Stomach smooth muscle (tissue), 2 donors: ENCODE results near the gene KNL1.

ENCODE experiments used
- H3K27ac ChIP-seq: one replicate; pipeline ENCODE4 v1.7.0; 2013; ENCODE audit warnings: mild to moderate bottlenecking, low read length, inconsistent platforms
- H3K27me3 ChIP-seq, 2 donors: one replicate each; pipeline ENCODE4 v1.7.0; 2013; ENCODE audit warnings: low read length in 2 of 2; ENCODE audit not compliant: insufficient read depth in 2 of 2, control insufficient read depth in 1 of 2
- H3K36me3 ChIP-seq, 2 donors: one replicate each; pipeline ENCODE4 v1.7.0; 2013; ENCODE audit warnings: low read length in 2 of 2; ENCODE audit not compliant: control insufficient read depth in 2 of 2, insufficient read depth in 2 of 2
- H3K4me1 ChIP-seq: one replicate; pipeline ENCODE4 v1.7.0; 2013; ENCODE audit warnings: low read length; ENCODE audit not compliant: control insufficient read depth, insufficient read depth
- H3K4me3 ChIP-seq, 2 donors: one replicate each; pipeline ENCODE4 v1.7.0; 2013; ENCODE audit warnings: low read length in 2 of 2
- H3K9ac ChIP-seq, 2 donors: one replicate each; pipeline ENCODE4 v1.7.0; 2013; ENCODE audit warnings: low read length in 2 of 2, mild to moderate bottlenecking in 1 of 2
- H3K9me3 ChIP-seq, 2 donors: one replicate each; pipeline ENCODE4 v1.7.0; 2013; ENCODE audit warnings: low read length in 2 of 2; ENCODE audit not compliant: control insufficient read depth in 2 of 2
- donor health status: healthy.
- donor health status: Pancreatic carcinoma.

The KNL1 gene

DNA sequence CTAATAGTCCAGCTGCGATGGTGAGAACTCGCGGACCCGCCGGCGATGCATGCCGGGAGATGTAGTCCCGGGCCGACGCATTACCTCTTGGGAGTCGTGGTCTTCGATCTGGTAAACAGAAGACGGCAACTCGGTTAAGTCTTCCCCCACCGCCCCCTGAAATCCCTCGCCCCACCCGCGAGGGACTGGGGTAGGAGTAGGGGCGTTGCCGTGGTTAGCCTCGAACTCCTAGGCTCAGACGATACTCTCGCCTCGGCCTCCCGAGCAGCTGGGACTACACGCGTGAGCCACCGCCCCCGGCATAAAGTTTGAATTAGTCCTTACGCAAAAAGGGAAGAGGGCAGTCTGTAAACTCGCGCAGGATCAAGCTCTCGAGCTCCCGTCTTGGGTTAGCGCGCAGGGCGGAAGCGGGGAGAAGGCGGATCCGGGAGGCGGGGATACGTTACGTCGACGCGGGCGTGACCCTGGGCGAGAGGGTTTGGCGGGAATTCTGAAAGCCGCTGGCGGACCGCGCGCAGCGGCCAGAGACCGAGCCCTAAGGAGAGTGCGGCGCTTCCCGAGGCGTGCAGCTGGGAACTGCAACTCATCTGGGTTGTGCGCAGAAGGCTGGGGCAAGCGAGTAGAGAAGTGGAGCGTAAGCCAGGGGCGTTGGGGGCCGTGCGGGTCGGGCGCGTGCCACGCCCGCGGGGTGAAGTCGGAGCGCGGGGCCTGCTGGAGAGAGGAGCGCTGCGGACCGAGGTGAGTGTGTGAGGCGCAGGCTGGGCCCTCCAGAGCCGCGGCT is 100.8 kb downstream of the KNL1 start, which contains the start of gene RAD51:
Gene RAD51 (plus strand): TSS at position 487 of the 781 bp plus-strand sequence. CDS start 3,585 bp downstream, outside the sequence.
- peaks cover 19% of the 10 kb centered on the region for H3K4me1 ChIP-seq
- peak within 1 kb of the TSS; percentile 98 for H3K27ac ChIP-seq
- H3K4me3 ChIP-seq, result peak within 1 kb of the TSS; percentile 93 to 96
- H3K36me3 ChIP-seq, result peaks cover 4% of the 10 kb centered on the region in 2 donors
- H3K9me3 ChIP-seq, result no peaks in the 10 kb centered on the region
- H3K27me3 ChIP-seq, result no peaks in the 10 kb centered on the region
- peak within 1 kb of the TSS; percentile 90 to 99 for H3K9ac ChIP-seq

DNA sequence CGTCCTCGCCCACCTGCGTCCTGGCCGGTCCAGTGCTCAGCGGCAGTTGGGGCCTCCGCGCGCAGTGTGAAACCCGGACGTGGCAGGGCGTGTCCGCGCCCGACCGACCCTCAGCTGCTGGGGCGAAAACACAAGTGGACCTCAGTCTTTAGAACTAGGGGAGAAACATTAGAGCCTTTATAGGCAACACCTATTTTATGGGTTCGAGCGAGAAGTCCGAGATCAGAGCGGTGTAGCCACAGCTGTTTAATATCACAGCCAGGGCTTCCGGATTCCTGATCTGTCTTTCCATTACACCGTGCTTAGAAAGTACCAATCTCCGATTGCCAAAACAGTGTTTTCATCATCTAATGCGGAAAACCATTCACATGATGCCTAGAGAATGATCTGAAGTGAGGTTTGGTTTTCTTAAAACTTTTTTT is 101.4 kb downstream of the KNL1 start:
- no peaks in the 10 kb centered on the region for H3K27me3 ChIP-seq
- H3K9me3 ChIP-seq, result no peaks in the 10 kb centered on the region
- no peak overlapping the region for H3K27ac ChIP-seq
- H3K4me3 ChIP-seq, result peak overlapping the region; percentile 93 to 96
- H3K36me3 ChIP-seq, result peaks cover 4% of the 10 kb centered on the region in 2 donors
- H3K9ac ChIP-seq, result peak overlapping the region in 1 of 2 donors; percentile 42
- H3K4me1 ChIP-seq, result peaks cover 19% of the 10 kb centered on the region

DNA sequence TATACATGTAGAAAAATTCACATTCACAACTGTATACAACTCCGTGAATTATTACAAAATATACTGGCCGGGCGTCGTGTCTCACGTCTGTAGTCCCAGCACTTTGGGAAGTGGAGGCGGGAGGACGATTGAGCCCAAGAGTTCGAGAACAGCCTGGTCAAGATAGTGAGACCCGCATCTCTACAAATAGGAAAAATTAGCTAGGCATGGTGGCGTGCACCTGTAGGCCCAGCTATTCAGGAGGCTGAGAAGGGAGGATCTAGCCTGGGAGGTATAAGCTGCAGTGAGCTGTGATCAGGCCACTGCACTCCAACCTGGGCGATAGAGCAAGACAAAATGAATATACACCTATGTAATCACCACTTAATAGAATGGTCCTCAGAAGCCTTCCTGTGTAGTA is 102.2 kb downstream of the KNL1 start:
- Histone ChIP-seq H3K9ac (no peak overlapping the region), H3K27ac (no peak overlapping the region), H3K4me1 (peaks cover 19% of the 10 kb centered on the region), H3K4me3 (no peak overlapping the region), H3K27me3 (no peaks in the 10 kb centered on the region), H3K9me3 (no peaks in the 10 kb centered on the region), H3K36me3 (peaks cover 4% of the 10 kb centered on the region in 2 donors)

DNA sequence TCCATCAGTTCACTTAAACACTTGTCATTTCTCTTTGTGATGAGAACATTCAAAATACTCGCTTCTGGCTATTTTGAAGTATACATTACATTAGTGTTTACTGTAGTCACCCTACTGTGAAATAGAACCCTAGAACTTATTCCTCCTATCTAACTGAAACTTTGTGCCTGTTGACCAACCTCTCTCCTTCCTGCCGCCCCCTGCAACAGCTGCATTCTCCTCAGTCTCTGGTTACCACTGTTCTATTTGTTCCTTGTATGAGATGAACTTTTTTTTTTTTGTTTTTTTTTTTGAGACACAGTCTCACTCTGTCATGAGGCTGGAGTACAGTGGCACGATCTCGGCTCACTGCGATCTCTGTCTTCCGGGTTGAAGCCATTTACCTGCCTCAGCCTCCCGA is 103.9 kb downstream of the KNL1 start:
- H3K27me3 ChIP-seq, result no peaks in the 10 kb centered on the region
- H3K27ac ChIP-seq, result no peak overlapping the region
- H3K9ac ChIP-seq, result no peak overlapping the region
- peaks cover 19% of the 10 kb centered on the region for H3K4me1 ChIP-seq
- H3K9me3 ChIP-seq, result no peaks in the 10 kb centered on the region
- H3K4me3 ChIP-seq, result no peak overlapping the region
- H3K36me3 ChIP-seq, result no peaks in the 10 kb centered on the region

DNA sequence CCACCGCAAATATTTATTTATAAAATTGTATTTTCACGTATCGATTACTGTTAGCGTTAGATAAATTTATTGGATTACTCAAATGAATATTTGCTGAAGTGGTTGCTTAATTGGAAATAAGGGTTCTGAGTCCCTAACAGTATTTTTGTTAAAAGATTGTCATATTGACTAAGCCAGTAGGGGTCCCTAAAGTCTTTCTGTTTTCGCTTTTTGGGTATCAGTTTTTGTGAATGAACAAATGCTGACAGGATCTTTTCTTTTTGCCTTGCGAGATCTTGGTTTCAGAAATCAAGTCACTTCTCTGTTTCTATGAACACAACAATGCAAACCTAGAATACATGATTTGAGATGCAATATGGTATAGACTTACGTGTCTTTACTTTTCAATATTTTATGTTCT is 108.0 kb downstream of the KNL1 start:
- Histone ChIP-seq H3K4me3 (no peak overlapping the region), H3K27ac (no peak overlapping the region), H3K27me3 (no peaks in the 10 kb centered on the region), H3K9me3 (no peaks in the 10 kb centered on the region), H3K9ac (no peak overlapping the region), H3K36me3 (no peaks in the 10 kb centered on the region), H3K4me1 (no peaks in the 10 kb centered on the region)

DNA sequence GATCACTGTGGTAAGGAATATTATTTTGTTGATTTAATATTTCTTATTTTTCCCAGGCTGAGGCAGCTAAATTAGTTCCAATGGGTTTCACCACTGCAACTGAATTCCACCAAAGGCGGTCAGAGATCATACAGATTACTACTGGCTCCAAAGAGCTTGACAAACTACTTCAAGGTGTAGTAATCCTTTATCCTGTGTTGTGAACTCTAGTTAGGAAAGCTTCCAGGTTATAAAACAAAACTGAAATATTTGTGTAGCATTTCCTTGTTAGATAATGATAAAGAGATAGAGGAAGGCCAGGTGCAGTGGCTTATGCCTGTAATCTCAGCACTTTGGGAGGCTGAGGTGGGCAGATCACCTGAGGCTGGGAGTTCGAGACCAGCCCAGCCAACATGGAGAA is 112.1 kb downstream of the KNL1 start:
- Histone ChIP-seq H3K27ac (no peak overlapping the region), H3K9ac (no peak overlapping the region), H3K4me1 (no peaks in the 10 kb centered on the region), H3K4me3 (no peak overlapping the region), H3K27me3 (no peaks in the 10 kb centered on the region), H3K9me3 (no peaks in the 10 kb centered on the region), H3K36me3 (no peaks in the 10 kb centered on the region)
